Panc1 (cell line): ENCODE data around the gene GMPR2. TPM values are rescaled to one million over a fixed set of nuclear protein-coding genes. Genes with fewer than 3 reads are reported as not detected.

Experiments
- ATAC-seq: fragments of 200-7000 bp; cut with Tn5 transposase; 2 replicates; pipeline ENCODE4 v1.9.1; 2020; ENCODE audit warnings: mild to moderate bottlenecking, moderate library complexity
- BruUV-seq: library from RNA; stranded (reverse); fragments of 400-500 nt; replicated peaks from 2 replicates; lab custom pipeline; 2021; lab: Mats Ljungman, UMichigan
- CTCF ChIA-PET: fragments of 300-600 bp; sonication (Branson Sonifier 250); formaldehyde crosslinking; loops from one replicate; lab custom pipeline; 2022; ENCODE audit warnings: antibody characterized with exemption; lab: Charles Lee
- POLR2A ChIA-PET: fragments of 300-600 bp; sonication (Branson Sonifier 250); formaldehyde crosslinking; loops from one replicate; lab custom pipeline; 2022; ENCODE audit warnings: antibody characterized with exemption; lab: Charles Lee
- DNase-seq: peaks from one replicate; pipeline ENCODE4 v3.0.0-alpha.2; 2010; ENCODE audit warnings: low read depth, low spot score
- H3K27ac ChIP-seq: 2 replicates; pipeline ENCODE4 v1.5.1; 2011; ENCODE audit warnings: mild to moderate bottlenecking, low read length, inconsistent platforms
- H3K27me3 ChIP-seq: fragments of 200-500 bp; sonication (Bioruptor generic); 2 replicates; pipeline ENCODE4 v1.6.0; 2014; ENCODE audit warnings: low read length, inconsistent platforms; ENCODE audit not compliant: control insufficient read depth, insufficient read depth
- H3K36me3 ChIP-seq: fragments of 200-500 bp; sonication (Bioruptor generic); 2 replicates; pipeline ENCODE4 v1.5.1; 2014; ENCODE audit warnings: inconsistent platforms, mild to moderate bottlenecking, low read length, moderate library complexity; ENCODE audit not compliant: control insufficient read depth, insufficient read depth
- H3K4me1 ChIP-seq: 2 replicates; pipeline ENCODE4 v1.5.1; 2011; ENCODE audit warnings: inconsistent platforms, mild to moderate bottlenecking, low read length, moderate library complexity; ENCODE audit not compliant: control insufficient read depth, insufficient read depth
- H3K4me3 ChIP-seq, 2 experiments: 2 replicates each; pipeline ENCODE4 v1.5.1; 2011 to 2012; ENCODE audit warnings: low read depth in 2 of 2, low read length in 2 of 2, mild to moderate bottlenecking in 2 of 2, inconsistent platforms in 1 of 2, moderate library complexity in 1 of 2
- H3K9me3 ChIP-seq: fragments of 200-500 bp; sonication (Bioruptor generic); 2 replicates; pipeline ENCODE4 v1.5.1; 2014; ENCODE audit warnings: low read depth, mild to moderate bottlenecking, inconsistent platforms, low read length, moderate library complexity; ENCODE audit not compliant: control insufficient read depth, insufficient read depth
- CTCF ChIP-seq: fragments of 450-650 bp; IDR thresholded peaks from 2 replicates; pipeline ENCODE4 v1.5.1; 2017; ENCODE audit warnings: mild to moderate bottlenecking
- POLR2AphosphoS5 ChIP-seq: IDR thresholded peaks from 2 replicates; pipeline ENCODE4 v1.6.1; 2012; ENCODE audit warnings: mild to moderate bottlenecking, low read depth, low read length, moderate library complexity
- SIN3A ChIP-seq: IDR thresholded peaks from 2 replicates; pipeline ENCODE4 v1.6.1; 2012; ENCODE audit warnings: low read depth, mild to moderate bottlenecking, low read length, moderate library complexity, borderline replicate concordance; ENCODE audit not compliant: insufficient read depth
- TCF7L2 ChIP-seq: IDR thresholded peaks from 2 replicates; pipeline ENCODE4 v1.6.1; 2011; ENCODE audit warnings: mild to moderate bottlenecking, low read depth, low read length, inconsistent platforms
- in situ Hi-C: cut with HindIII; loops from 2 replicates; pipeline ENCODE4 v1.10.0; 2016; ENCODE audit warnings: low sequenced_read_pairs, low pct_unique_long_range_greater_than_20kb
- intact Hi-C: fragments of 100-400 bp; cut with micrococcal nuclease; formaldehyde crosslinking; loops from one replicate; pipeline ENCODE4 v1.10.0; 2022; ENCODE audit not compliant: unreplicated experiment
- total RNA-seq: library from RNA; stranded (reverse); gene quantifications from one replicate; pipeline ENCODE4 v1.2.1, GENCODE V29; 2021; ENCODE audit not compliant: unreplicated experiment
- TF ChIP-seq, protein P1 (sequence below), 2 experiments: IDR thresholded peaks; 2 replicates each; pipeline ENCODE4 v1.6.1; 2011 to 2012; ENCODE audit warnings: low read depth in 2 of 2, control low read depth in 1 of 2, low read length in 1 of 2, mild to moderate bottlenecking in 1 of 2, moderate library complexity in 1 of 2; ENCODE audit not compliant: insufficient read depth in 1 of 2

The GMPR2 gene
- total RNA-seq, 1 experiment from 2014 or later = 45.9 TPM

- ChIA-PET POLR2A (interaction anchor here (0.6 to 0.7 kb wide), 2 partner anchors 32 to 53 kb away, joined by 4 read pairs; no protein-coding TSS in a partner anchor), CTCF (no interaction called here)
- Histone ChIP-seq H3K4me3 (no peak overlapping the region), H3K9me3 (no peaks in the 10 kb centered on the region), H3K36me3 (no peaks in the 10 kb centered on the region), H3K4me1 (no peaks in the 10 kb centered on the region), H3K27ac (no peak overlapping the region), H3K27me3 (no peaks in the 10 kb centered on the region)
- TF ChIP-seq SIN3A (no peak), TCF7L2 (no peak)
- in situ Hi-C loops (no loop called here), intact Hi-C loops (no loop called here)
- no peak for ATAC-seq
- BruUV-seq = no TSS peak
- no peak for DNase-seq
Observed at GRCh38 chr14:24247422-24247821, 14.7 kb downstream of the GMPR2 start.

- H3K4me1 ChIP-seq = no peaks in the 10 kb centered on the region
- POLR2A ChIA-PET = no interaction called here
- no peaks in the 10 kb centered on the region for H3K27me3 ChIP-seq
- H3K9me3 ChIP-seq = no peaks in the 10 kb centered on the region
- H3K27ac ChIP-seq = no peak overlapping the region
- no peaks in the 10 kb centered on the region for H3K36me3 ChIP-seq
- no TSS peak for BruUV-seq
- DNase-seq = no peak
- TF ChIP-seq POLR2AphosphoS5 = no peak
- TF ChIP-seq TCF7L2 = no peak
- TF ChIP-seq, protein P1, sequence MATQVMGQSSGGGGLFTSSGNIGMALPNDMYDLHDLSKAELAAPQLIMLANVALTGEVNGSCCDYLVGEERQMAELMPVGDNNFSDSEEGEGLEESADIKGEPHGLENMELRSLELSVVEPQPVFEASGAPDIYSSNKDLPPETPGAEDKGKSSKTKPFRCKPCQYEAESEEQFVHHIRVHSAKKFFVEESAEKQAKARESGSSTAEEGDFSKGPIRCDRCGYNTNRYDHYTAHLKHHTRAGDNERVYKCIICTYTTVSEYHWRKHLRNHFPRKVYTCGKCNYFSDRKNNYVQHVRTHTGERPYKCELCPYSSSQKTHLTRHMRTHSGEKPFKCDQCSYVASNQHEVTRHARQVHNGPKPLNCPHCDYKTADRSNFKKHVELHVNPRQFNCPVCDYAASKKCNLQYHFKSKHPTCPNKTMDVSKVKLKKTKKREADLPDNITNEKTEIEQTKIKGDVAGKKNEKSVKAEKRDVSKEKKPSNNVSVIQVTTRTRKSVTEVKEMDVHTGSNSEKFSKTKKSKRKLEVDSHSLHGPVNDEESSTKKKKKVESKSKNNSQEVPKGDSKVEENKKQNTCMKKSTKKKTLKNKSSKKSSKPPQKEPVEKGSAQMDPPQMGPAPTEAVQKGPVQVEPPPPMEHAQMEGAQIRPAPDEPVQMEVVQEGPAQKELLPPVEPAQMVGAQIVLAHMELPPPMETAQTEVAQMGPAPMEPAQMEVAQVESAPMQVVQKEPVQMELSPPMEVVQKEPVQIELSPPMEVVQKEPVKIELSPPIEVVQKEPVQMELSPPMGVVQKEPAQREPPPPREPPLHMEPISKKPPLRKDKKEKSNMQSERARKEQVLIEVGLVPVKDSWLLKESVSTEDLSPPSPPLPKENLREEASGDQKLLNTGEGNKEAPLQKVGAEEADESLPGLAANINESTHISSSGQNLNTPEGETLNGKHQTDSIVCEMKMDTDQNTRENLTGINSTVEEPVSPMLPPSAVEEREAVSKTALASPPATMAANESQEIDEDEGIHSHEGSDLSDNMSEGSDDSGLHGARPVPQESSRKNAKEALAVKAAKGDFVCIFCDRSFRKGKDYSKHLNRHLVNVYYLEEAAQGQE (IDR thresholded peaks at IDR 0.05; ENCODE audit: insufficient read depth in 1 of 2, low read depth in 2 of 2, low read length in 1 of 2) = no peak
- TF ChIP-seq SIN3A = no peak
- in situ Hi-C loops (no loop called here), intact Hi-C loops (no loop called here)
- CTCF ChIA-PET = no interaction called here
- no peak overlapping the region for H3K4me3 ChIP-seq
- ATAC-seq = no peak
Observed at GRCh38 chr14:24249230-24250021, 16.7 kb downstream of the GMPR2 start.

DNA sequence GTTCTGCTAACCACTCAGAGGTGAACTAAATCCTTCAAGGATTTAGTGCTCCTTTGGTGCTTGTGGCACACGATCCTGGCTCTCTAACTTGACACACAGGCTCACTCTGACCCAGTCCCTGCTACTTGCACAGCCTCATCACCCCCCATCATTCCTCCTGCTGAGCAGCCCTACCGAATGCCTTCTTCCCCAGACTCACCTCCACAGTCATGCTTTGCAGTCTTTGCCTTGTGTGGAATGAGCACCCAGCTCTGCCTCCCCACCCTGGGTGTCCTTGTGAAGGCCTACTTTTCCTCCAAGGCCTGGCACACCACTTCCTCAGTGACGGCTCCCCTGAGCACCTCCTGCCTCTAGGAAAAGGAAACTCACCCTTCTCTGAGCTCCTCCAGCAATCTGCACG, 17.6 kb downstream of the GMPR2 start:
- Histone ChIP-seq H3K36me3 (no peaks in the 10 kb centered on the region), H3K9me3 (no peaks in the 10 kb centered on the region), H3K27me3 (no peaks in the 10 kb centered on the region), H3K4me3 (no peak overlapping the region), H3K4me1 (no peaks in the 10 kb centered on the region), H3K27ac (no peak overlapping the region)
- ATAC-seq = no peak
- ChIA-PET POLR2A (no interaction called here), CTCF (no interaction called here)
- in situ Hi-C loops (no loop called here), intact Hi-C loops (no loop called here)
- BruUV-seq = no TSS peak
- TF ChIP-seq POLR2AphosphoS5 (no peak), CTCF (no peak), SIN3A (no peak), TCF7L2 (no peak)
- TF ChIP-seq, protein P1 (IDR thresholded peaks at IDR 0.05; ENCODE audit: insufficient read depth in 1 of 2, low read depth in 2 of 2, low read length in 1 of 2) = no peak
- DNase-seq = no peak
